ENCODE data around the gene DLG2. TPM values are rescaled to one million over a fixed set of nuclear protein-coding genes. Genes with fewer than 3 reads are reported as not detected.

Gene DLG2
- total RNA-seq, 4 donors from 2014 or later, result 37.9 to 71.5 (median 44.9) TPM

GRCh38 chr11:84270466-84270865, 1356.7 kb downstream of the DLG2 start:
- H3K4me3 ChIP-seq, result no peak overlapping the region
- H3K9me3 ChIP-seq, result no peaks in the 10 kb centered on the region
- no peaks in the 10 kb centered on the region for H3K27me3 ChIP-seq
- no peaks in the 10 kb centered on the region for H3K36me3 ChIP-seq
- WGBS, result 65% methylated on average over 6 of the region's 6 CpGs
- no peak for DNase-seq (ENCODE audit: low spot score in 2 of 2)
- no peaks in the 10 kb centered on the region for H3K4me1 ChIP-seq
- TF ChIP-seq CTCF (IDR thresholded peaks at IDR 0.05), result no peak
- no peak for TF ChIP-seq POLR2A (IDR thresholded peaks at IDR 0.05)
- TF ChIP-seq POLR2AphosphoS5 (IDR thresholded peaks at IDR 0.05), result no peak
- TF ChIP-seq EP300 (IDR thresholded peaks at IDR 0.05), result no peak
- no peak overlapping the region for H3K27ac ChIP-seq

GRCh38 chr11:84264066-84264465, 1363.1 kb downstream of the DLG2 start:
- no peaks in the 10 kb centered on the region for H3K9me3 ChIP-seq
- 62% methylated on average over 1 of the region's 1 CpG for WGBS
- H3K36me3 ChIP-seq, result no peaks in the 10 kb centered on the region
- no peak overlapping the region for H3K27ac ChIP-seq
- DNase-seq (ENCODE audit: low spot score in 2 of 2), result no peak
- no peak for TF ChIP-seq CTCF (IDR thresholded peaks at IDR 0.05)
- no peak for TF ChIP-seq POLR2AphosphoS5 (IDR thresholded peaks at IDR 0.05)
- no peak for TF ChIP-seq EP300 (IDR thresholded peaks at IDR 0.05)
- no peak for TF ChIP-seq POLR2A (IDR thresholded peaks at IDR 0.05)
- H3K4me1 ChIP-seq, result no peaks in the 10 kb centered on the region
- H3K4me3 ChIP-seq, result no peak overlapping the region
- H3K27me3 ChIP-seq, result no peaks in the 10 kb centered on the region

GRCh38 chr11:84261707-84262106, 1365.4 kb downstream of the DLG2 start:
- Histone ChIP-seq H3K36me3 (no peaks in the 10 kb centered on the region), H3K27ac (no peak overlapping the region), H3K4me1 (no peaks in the 10 kb centered on the region), H3K4me3 (no peak overlapping the region), H3K9me3 (no peaks in the 10 kb centered on the region), H3K27me3 (no peaks in the 10 kb centered on the region)
- TF ChIP-seq EP300 (IDR thresholded peaks at IDR 0.05), result no peak
- TF ChIP-seq CTCF (IDR thresholded peaks at IDR 0.05), result no peak
- DNase-seq (ENCODE audit: low spot score in 2 of 2), result no peak

- Histone ChIP-seq H3K27ac (no peak overlapping the region), H3K36me3 (no peaks in the 10 kb centered on the region), H3K4me3 (no peak overlapping the region), H3K9me3 (no peaks in the 10 kb centered on the region), H3K4me1 (no peaks in the 10 kb centered on the region), H3K27me3 (no peaks in the 10 kb centered on the region)
- 28% methylated on average over 1 of the region's 1 CpG for WGBS
- no peak for DNase-seq (ENCODE audit: low spot score in 2 of 2)
- no peak for TF ChIP-seq POLR2A (IDR thresholded peaks at IDR 0.05)
- no peak for TF ChIP-seq EP300 (IDR thresholded peaks at IDR 0.05)
- TF ChIP-seq POLR2AphosphoS5 (IDR thresholded peaks at IDR 0.05), result no peak
- no peak for TF ChIP-seq CTCF (IDR thresholded peaks at IDR 0.05)
These were observed 1366.3 kb downstream of the DLG2 start for GRCh38 chr11:84260862-84261261.

- H3K4me1 ChIP-seq, result no peaks in the 10 kb centered on the region
- no peaks in the 10 kb centered on the region for H3K27me3 ChIP-seq
- TF ChIP-seq POLR2A (IDR thresholded peaks at IDR 0.05), result no peak
- TF ChIP-seq EP300 (IDR thresholded peaks at IDR 0.05), result no peak
- no peak for TF ChIP-seq CTCF (IDR thresholded peaks at IDR 0.05)
- no peak for TF ChIP-seq POLR2AphosphoS5 (IDR thresholded peaks at IDR 0.05)
- DNase-seq (ENCODE audit: low spot score in 2 of 2), result no peak
- no peaks in the 10 kb centered on the region for H3K36me3 ChIP-seq
- H3K4me3 ChIP-seq, result no peak overlapping the region
- WGBS, result 100% methylated on average over 1 of the region's 1 CpG
- H3K9me3 ChIP-seq, result no peaks in the 10 kb centered on the region
- H3K27ac ChIP-seq, result no peak overlapping the region
These were observed 1370.5 kb downstream of the DLG2 start for GRCh38 chr11:84256618-84257017.

Measured in suprapubic skin (tissue), 4 donors.